ENCODE measurements around the gene GCK.

Gene GCK

DNA sequence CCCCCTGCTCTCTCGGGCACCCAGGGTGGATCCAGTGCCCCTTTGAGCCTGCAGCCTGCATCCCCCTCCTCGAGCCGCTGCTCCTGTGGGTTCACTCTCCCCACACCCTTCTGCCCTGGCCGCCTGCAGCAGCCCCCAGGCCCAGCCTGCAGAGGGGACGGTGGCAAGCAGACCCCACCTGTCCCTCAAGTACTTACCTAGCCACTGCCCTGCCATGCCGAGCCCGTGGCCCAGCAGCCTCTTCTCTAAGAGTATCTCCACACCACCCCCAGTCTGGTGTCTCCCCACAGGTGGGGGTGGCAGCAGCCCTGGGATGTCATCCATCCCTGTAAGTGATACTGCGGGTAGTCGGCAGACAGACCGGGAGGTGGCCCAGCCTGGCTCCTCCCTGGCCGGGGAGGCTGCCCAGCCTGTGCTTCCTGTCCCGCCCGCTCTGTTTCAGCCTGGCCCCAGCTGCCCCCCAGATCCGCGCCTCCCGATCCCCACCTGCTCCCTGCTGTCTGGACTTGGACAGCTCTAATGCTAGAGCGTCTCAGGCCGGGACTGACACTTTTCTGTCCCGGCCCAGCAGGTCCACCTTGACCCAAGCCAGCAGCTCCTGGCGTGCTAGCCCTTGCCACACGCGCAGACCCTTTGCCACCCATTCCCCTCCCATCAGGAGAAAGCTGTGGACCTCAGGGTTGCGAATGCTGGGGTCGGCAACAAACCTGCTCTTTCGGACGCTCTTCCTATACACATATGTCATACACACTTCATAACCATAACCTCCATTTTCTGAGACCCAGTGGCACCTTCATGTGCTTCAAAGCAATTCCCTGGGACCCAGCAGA lies 36.5 kb upstream of the GCK start:
- Mint-ChIP-seq H3K4me3 (no peak overlapping the region), H3K27ac (no peak overlapping the region), H3K4me1 (peaks cover 6% of the 10 kb centered on the region), H3K27me3 (peaks cover 10% of the 10 kb centered on the region), H3K9me3 (no peaks in the 10 kb centered on the region)
- ATAC-seq: no peak
- no peak for DNase-seq

GRCh38 chr7:44224974-44225565 lies 35.8 kb upstream of the GCK start:
- ATAC-seq (no peak), DNase-seq (no peak)
- peaks cover 10% of the 10 kb centered on the region for H3K27me3 Mint-ChIP-seq
- no peaks in the 10 kb centered on the region for H3K9me3 Mint-ChIP-seq
- peaks cover 6% of the 10 kb centered on the region for H3K4me1 Mint-ChIP-seq
- no peak overlapping the region for H3K4me3 Mint-ChIP-seq
- H3K27ac Mint-ChIP-seq: no peak overlapping the region

GRCh38 chr7:44224080-44224973 lies 35.1 kb upstream of the GCK start:
- Mint-ChIP-seq H3K9me3 (no peaks in the 10 kb centered on the region), H3K27ac (no peak overlapping the region), H3K4me3 (no peak overlapping the region), H3K4me1 (peaks cover 6% of the 10 kb centered on the region), H3K27me3 (peaks cover 10% of the 10 kb centered on the region)
- no peak for DNase-seq
- ATAC-seq: no peak

DNA sequence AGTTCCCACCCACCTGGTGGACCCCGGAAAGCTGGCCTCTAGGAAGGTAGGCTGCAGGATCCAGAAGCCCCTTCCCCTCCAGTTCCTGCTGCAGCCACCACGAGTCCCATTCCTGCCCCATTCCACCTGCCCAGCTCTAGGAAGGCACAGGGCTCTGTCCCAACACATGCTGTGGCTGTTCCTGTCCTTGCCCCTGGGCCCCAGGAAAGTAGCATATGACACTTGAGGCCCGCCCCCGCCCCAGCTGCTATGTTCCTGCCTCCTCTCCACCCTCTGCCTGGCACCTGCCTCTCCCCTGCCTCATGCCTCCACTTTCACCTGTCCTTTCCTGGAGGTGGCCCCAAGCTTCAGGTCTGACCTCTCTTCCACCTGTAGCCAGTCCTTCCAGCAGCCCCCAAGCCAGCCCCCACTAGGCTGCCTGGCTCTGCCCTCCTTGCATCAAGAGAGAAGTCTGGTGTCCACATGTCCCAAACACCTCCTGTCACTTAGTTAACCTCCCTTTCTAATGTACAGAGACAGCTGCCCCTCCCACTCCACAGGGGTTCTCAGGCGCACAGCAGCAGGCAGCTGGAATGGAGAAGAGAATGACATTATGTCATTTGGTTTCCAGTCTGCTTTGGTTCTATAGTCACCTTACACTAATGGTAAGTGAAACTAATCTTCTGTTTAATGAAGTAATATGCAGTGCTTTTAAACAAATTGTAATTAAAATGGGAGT lies 34.3 kb upstream of the GCK start:
- H3K27me3 Mint-ChIP-seq: peaks cover 10% of the 10 kb centered on the region
- no peak overlapping the region for H3K4me3 Mint-ChIP-seq
- H3K9me3 Mint-ChIP-seq: no peaks in the 10 kb centered on the region
- H3K27ac Mint-ChIP-seq: no peak overlapping the region
- ATAC-seq (no peak), DNase-seq (no peak)
- peaks cover 6% of the 10 kb centered on the region for H3K4me1 Mint-ChIP-seq

DNA sequence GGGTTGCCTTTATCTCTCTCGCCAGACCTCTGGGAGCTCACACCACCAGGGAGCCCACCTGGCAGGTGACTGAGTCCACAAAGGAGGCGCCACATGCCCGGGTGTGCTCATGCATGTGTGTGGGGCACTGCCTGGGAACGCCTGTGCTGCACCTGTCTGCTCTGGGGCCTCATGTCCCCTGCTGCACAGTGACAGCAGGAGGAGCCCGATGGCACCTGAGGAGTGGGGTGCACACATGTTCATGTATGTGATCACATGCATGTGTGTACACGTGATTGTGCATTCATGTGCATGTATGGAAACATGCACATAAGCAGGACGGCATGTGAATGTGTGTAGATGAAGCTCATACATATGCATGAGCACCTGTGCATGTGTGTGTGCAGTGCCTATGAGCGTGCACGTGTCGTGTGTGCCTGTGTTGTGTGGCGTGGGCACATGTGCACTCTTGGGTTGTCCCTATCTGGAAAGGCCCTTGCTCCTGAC lies 33.6 kb upstream of the GCK start:
- H3K27me3 Mint-ChIP-seq: peaks cover 10% of the 10 kb centered on the region
- H3K4me3 Mint-ChIP-seq: no peak overlapping the region
- DNase-seq: no peak
- ATAC-seq: no peak
- H3K4me1 Mint-ChIP-seq: peaks cover 6% of the 10 kb centered on the region
- peak overlapping the region in 1 of 2 donors; percentile 69 for H3K27ac Mint-ChIP-seq
- no peaks in the 10 kb centered on the region for H3K9me3 Mint-ChIP-seq

DNA sequence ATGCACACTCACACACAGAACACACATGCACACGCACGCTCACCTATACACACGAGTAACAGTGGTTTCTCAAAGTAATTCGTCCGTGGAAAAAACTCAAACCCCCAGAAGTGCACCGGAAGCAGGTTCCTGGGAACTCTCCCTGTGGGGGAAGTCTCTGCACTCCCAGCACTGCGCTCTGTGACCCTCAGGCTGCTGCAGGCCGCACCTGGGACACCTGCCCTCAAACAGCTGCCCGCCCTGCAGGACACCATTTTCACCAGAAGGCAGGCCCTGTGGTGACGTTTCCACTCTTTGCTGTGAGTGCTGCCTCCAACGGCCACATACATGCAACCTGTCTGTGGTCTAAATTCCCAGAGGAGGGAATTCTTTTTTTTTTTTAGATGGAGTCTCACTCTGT lies 32.8 kb upstream of the GCK start:
- DNase-seq (no peak), ATAC-seq (no peak)
- Mint-ChIP-seq H3K4me3 (no peak overlapping the region), H3K27me3 (peaks cover 10% of the 10 kb centered on the region), H3K27ac (no peak overlapping the region), H3K4me1 (peaks cover 6% of the 10 kb centered on the region), H3K9me3 (no peaks in the 10 kb centered on the region)

DNA sequence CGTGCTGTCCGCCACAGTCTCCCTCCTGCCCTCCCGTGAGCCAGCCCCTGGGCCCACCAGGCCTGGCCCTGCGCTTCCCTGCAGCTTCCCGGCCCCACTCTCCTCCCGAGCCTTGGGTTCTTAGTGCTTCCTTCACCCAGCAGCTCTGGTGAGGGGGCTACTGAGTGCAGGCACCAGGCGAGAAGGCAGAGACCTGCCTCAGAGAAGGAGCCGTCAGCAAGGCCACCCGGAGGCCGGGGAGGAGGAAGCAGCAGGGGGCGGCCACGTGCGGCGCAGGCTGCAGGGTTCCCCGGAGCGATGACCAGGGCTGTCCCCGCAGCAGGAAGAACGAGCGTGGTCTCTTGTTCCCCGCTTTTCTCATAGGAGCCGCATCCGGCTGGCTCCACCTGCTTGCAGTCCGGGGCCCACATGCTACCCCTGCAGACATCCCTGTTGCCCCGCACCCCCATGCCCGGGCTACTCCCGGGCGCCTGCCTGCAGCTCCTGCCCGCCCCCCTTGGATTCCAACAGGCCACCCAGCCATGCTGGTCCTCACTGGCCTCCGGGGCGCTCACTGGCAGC lies 32.1 kb upstream of the GCK start:
- ATAC-seq (no peak), DNase-seq (no peak)
- no peak overlapping the region for H3K4me3 Mint-ChIP-seq
- H3K4me1 Mint-ChIP-seq: peaks cover 6% of the 10 kb centered on the region
- H3K9me3 Mint-ChIP-seq: no peaks in the 10 kb centered on the region
- peaks cover 10% of the 10 kb centered on the region for H3K27me3 Mint-ChIP-seq
- H3K27ac Mint-ChIP-seq: no peak overlapping the region

DNA sequence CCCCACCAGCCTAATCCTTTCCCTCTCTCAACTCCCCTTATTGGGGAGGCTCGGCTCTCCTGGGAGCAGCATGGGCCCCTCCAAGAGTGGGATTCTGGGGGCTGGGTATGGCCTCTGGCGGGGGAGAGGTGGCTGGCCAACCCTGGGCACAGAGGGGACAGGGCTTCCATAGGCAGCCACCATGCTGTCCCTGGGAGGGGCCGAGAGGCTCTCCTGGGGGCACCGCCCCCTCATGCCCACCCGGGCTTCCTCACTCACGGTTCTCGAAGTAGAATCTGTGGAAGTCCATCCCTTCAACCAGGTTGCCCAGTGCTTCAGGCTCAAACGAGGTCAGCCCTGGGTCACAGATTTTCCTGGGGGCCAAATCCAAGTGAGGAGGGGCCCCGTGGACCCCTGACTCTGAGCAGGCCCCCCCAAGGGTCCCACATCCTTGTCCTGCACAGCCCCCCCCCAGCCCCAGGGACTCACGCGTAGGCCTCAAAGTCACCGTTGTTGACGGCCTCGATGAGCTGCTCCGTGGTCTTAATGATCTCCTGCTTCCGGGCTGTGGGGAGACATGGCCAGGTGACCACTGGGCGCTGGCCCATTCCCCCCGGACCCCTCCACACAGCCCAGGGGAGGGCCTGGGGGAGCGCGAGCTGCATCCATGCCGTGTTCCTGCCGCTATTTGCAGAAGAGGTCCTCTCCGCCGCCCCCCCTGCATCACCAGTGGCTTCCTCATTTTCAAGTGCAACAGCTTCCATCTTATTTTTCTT lies 31.3 kb upstream of the GCK start:
- ATAC-seq (no peak), DNase-seq (no peak)
- Mint-ChIP-seq H3K9me3 (no peaks in the 10 kb centered on the region), H3K27ac (peak overlapping the region in 1 of 2 donors; percentile 12), H3K4me1 (peaks cover 6% of the 10 kb centered on the region), H3K27me3 (peaks cover 2% of the 10 kb centered on the region), H3K4me3 (no peak overlapping the region)

DNA sequence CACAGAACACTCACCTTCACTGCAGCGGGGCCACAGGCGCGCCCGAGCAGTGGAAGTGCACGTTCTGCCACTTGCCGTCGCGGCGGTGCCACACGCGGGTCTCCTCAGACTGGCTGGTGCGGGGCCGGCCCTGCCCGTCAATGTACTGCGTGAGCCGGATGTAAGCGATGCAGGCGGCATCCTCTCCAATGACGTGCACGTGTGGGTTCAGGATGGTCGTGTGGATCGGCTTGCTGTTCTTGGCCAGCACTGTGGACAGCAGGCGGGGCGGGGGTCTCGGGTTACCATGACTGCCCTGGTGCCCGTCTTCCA lies 30.8 kb upstream of the GCK start:
- peaks cover 6% of the 10 kb centered on the region for H3K4me1 Mint-ChIP-seq
- DNase-seq: no peak
- ATAC-seq: no peak
- no peaks in the 10 kb centered on the region for H3K27me3 Mint-ChIP-seq
- no peaks in the 10 kb centered on the region for H3K9me3 Mint-ChIP-seq
- H3K4me3 Mint-ChIP-seq: no peak overlapping the region
- H3K27ac Mint-ChIP-seq: no peak overlapping the region

DNA sequence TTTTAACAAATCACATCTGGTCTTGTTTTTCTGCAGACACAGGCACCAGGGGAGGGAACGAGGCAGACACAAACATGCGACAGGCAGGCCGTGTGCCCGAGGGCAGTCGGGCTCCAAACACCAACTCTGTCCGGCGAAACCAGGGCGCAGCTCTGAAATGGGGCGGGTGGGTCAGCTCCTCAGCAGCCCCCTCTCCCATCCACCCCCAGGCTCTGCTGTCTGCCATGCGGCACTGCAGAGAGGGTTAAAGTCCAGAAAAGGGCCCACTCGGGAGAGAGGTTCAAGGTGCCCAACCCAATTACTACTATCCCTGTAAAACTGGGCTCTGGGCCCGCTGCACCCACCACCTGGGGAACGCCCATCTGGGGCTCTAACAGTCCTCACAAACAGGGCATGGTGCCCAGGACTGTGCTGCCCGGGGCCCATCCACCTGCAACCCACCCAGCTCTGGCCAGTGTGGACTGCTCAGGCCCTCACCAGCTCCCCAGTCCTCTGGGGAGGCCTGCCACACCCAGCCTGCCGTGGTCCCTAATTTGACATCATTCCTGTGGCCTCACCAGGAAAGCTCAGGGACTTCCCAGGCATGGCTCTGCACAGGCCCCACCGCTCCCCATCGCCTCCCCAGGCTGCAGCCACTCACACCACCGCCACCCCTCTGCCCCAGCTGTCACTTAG lies 30.3 kb upstream of the GCK start:
- ATAC-seq: no peak
- no peak overlapping the region for H3K27ac Mint-ChIP-seq
- H3K4me3 Mint-ChIP-seq: no peak overlapping the region
- H3K9me3 Mint-ChIP-seq: no peaks in the 10 kb centered on the region
- H3K4me1 Mint-ChIP-seq: peaks cover 9% of the 10 kb centered on the region
- no peaks in the 10 kb centered on the region for H3K27me3 Mint-ChIP-seq
- no peak for DNase-seq

DNA sequence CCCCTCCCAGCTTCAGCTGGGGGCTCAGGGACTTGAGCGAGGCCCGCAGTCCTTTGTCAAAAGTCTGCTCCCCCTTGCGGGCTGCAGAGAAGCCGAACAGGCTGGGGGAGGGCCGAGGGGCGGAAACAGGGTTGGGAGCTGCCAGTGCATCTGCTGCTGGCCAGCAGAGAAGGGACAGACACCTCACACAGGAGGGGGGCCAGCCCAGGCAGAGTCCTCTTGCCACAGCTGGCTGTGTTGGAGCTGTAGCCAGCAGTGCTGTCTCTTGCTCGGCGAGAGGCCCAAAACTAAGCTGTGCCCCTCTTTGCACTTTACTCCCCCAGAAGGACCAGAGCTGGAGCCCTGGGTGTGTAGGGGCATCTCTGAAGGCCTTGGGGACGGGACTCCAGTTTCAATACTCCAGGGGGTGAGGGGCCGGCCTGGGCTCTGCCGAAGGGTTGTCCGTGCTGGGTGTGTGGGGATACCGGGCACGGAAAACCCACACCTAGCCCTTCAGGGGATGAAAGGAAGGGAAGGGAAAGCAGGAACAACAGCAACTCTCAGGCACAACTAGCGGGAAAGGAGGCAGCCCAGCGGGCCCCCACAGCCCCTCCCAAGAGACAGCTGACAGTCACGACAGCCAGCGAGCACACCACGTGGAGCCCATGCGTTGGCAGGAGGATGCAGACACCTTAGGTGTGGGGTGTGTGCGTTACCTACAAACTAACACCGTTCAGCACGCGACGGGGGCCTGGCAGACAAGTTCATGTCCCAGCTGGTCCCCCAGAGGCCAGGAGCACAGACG lies 29.4 kb upstream of the GCK start:
- Mint-ChIP-seq H3K27ac (peak overlapping the region in 1 of 2 donors; percentile 78), H3K27me3 (no peaks in the 10 kb centered on the region), H3K9me3 (no peaks in the 10 kb centered on the region), H3K4me1 (peaks cover 12% of the 10 kb centered on the region), H3K4me3 (no peak overlapping the region)
- ATAC-seq (no peak), DNase-seq (no peak)

DNA sequence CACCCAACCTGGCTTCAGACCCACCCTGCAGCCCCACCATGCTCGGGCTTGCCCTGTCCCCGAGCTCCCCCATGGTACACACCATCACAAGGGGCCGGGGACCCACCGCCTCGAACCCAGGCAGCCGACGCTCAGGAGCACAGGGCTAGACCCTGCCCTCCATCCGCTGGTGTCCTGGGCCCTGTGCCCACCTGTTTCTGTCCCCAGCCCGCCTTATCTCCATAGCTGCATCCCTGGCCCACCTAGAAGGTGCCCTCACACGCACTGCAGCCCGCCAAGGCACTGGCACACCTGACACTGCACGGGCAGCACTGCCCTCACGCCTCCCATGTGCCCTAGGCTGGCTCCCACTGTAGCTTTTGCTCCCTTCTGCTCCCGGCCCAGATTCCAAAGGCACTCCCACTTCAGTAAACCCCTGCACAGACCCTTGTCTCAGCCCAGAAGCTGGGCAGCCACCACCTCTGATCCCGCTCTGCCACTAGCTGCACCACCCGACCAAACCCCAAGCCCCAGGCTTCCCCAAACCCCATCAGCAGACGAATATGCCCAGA lies 28.7 kb upstream of the GCK start:
- Mint-ChIP-seq H3K9me3 (no peaks in the 10 kb centered on the region), H3K27ac (peak overlapping the region in 1 of 2 donors; percentile 78), H3K27me3 (no peaks in the 10 kb centered on the region), H3K4me3 (no peak overlapping the region), H3K4me1 (peaks cover 7% of the 10 kb centered on the region)
- no peak for ATAC-seq
- DNase-seq: no peak

DNA sequence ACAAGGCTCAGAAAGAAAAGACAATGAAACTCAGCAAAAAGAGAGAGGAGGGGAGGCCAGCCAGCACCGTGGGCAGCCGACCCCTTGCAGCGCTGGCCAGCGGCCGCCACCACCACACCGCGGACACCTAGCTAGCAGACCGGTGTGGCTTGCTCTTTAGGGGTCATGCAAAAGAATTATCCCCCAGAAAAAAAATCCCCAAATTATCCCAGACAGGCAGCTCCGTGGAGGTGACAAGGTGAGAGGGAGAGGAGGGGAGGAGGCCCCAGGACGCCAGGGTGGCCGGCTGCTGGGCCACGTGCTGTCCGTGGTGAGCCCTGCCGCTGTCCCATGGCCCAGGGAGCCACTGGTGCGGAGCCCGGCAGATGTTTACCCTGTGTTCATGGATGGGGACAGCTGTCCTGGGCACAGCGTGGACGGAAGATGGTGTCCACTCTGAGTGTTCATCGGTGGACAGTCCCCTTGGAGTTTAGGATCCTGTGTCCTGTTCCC lies 28.0 kb upstream of the GCK start:
- Mint-ChIP-seq H3K4me1 (peaks cover 7% of the 10 kb centered on the region), H3K4me3 (no peak overlapping the region), H3K27ac (no peak overlapping the region), H3K9me3 (no peaks in the 10 kb centered on the region), H3K27me3 (no peaks in the 10 kb centered on the region)
- no peak for DNase-seq
- ATAC-seq: no peak
